Memory B cell (primary cell): ENCODE measurements around the gene ZFP36L1.

ENCODE experiments used
- ATAC-seq: fragments of 150-1000 bp; cut with Tn5 transposase; 2 replicates; pipeline ENCODE4 v1.10.0; 2021; ENCODE audit warnings: low read depth, mild to moderate bottlenecking, moderate library complexity
- DNase-seq, 2 donors: peaks; one replicate each; pipeline ENCODE4 v3.0.0; 2022; ENCODE audit warnings: low spot score in 2 of 2
- H3K27ac Mint-ChIP-seq: one replicate; pipeline ENCODE4 v1.8.0; 2022; ENCODE audit warnings: mild to moderate bottlenecking, moderate library complexity, mixed read lengths
- H3K27me3 Mint-ChIP-seq: one replicate; pipeline ENCODE4 v1.8.0; 2022; ENCODE audit warnings: mixed read lengths
- H3K36me3 Mint-ChIP-seq: one replicate; pipeline ENCODE4 v1.8.0; 2022; ENCODE audit warnings: mild to moderate bottlenecking, mixed read lengths
- H3K4me1 Mint-ChIP-seq: one replicate; pipeline ENCODE4 v1.8.0; 2022; ENCODE audit warnings: mixed read lengths
- H3K4me3 Mint-ChIP-seq: one replicate; pipeline ENCODE4 v1.8.0; 2022; ENCODE audit warnings: mild to moderate bottlenecking, moderate library complexity, mixed read lengths
- H3K9me3 Mint-ChIP-seq: one replicate; pipeline ENCODE4 v1.8.0; 2022; ENCODE audit warnings: mixed read lengths

ZFP36L1 gene

DNA sequence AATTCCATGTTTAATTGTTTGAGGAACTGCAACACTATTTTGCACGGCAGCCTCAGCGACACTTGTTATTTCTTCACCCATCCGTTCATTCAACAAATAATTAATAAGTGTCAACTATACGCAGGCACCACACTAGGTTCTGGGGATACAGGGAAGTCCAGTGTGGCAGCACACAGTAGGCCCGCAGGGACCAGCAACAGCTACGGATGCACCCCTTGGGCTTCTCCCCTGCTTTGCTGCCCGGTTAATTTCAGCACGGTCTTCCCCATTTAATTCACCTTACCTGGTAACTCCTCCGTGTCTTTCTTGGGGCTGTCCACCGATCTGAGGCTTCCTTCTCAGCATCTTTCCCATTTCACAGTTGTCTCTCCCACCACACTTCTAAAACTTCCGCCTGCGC is 48.3 kb downstream of the ZFP36L1 start:
- H3K9me3 Mint-ChIP-seq, result no peaks in the 10 kb centered on the region
- DNase-seq (no peak), ATAC-seq (no peak)
- peaks cover 23% of the 10 kb centered on the region for H3K4me1 Mint-ChIP-seq
- no peaks in the 10 kb centered on the region for H3K27me3 Mint-ChIP-seq
- no peak overlapping the region for H3K27ac Mint-ChIP-seq
- no peaks in the 10 kb centered on the region for H3K36me3 Mint-ChIP-seq
- H3K4me3 Mint-ChIP-seq, result no peak overlapping the region

- DNase-seq (peak; percentile 61 to 83), ATAC-seq (peak; percentile 90)
- no peak overlapping the region for H3K4me3 Mint-ChIP-seq
- no peaks in the 10 kb centered on the region for H3K27me3 Mint-ChIP-seq
- H3K4me1 Mint-ChIP-seq, result peaks cover 27% of the 10 kb centered on the region
- peak overlapping the region; percentile 90 for H3K27ac Mint-ChIP-seq
- no peaks in the 10 kb centered on the region for H3K36me3 Mint-ChIP-seq
- no peaks in the 10 kb centered on the region for H3K9me3 Mint-ChIP-seq
These were observed 50.9 kb downstream of the ZFP36L1 start for GRCh38 chr14:68741839-68742470.

- Mint-ChIP-seq H3K27ac (peak overlapping the region; percentile 90), H3K9me3 (no peaks in the 10 kb centered on the region), H3K4me3 (no peak overlapping the region), H3K4me1 (peaks cover 27% of the 10 kb centered on the region), H3K27me3 (no peaks in the 10 kb centered on the region), H3K36me3 (no peaks in the 10 kb centered on the region)
- DNase-seq, result no peak
- ATAC-seq, result no peak
These were observed 51.4 kb downstream of the ZFP36L1 start for GRCh38 chr14:68741477-68741791.

- peaks cover 31% of the 10 kb centered on the region for H3K4me1 Mint-ChIP-seq
- H3K36me3 Mint-ChIP-seq, result no peaks in the 10 kb centered on the region
- ATAC-seq (no peak), DNase-seq (no peak)
- no peaks in the 10 kb centered on the region for H3K27me3 Mint-ChIP-seq
- no peaks in the 10 kb centered on the region for H3K9me3 Mint-ChIP-seq
- no peak overlapping the region for H3K4me3 Mint-ChIP-seq
- peak overlapping the region; percentile 90 for H3K27ac Mint-ChIP-seq
These were observed 51.9 kb downstream of the ZFP36L1 start for GRCh38 chr14:68740788-68741476.

GRCh38 chr14:68739701-68740100 is 53.2 kb downstream of the ZFP36L1 start:
- ATAC-seq, result no peak
- Mint-ChIP-seq H3K4me3 (no peak overlapping the region), H3K36me3 (no peaks in the 10 kb centered on the region), H3K27ac (no peak overlapping the region), H3K4me1 (peaks cover 33% of the 10 kb centered on the region), H3K9me3 (no peaks in the 10 kb centered on the region), H3K27me3 (no peaks in the 10 kb centered on the region)
- no peak for DNase-seq

- peaks cover 39% of the 10 kb centered on the region for H3K4me1 Mint-ChIP-seq
- H3K36me3 Mint-ChIP-seq, result no peaks in the 10 kb centered on the region
- no peak for ATAC-seq
- no peaks in the 10 kb centered on the region for H3K9me3 Mint-ChIP-seq
- no peak overlapping the region for H3K4me3 Mint-ChIP-seq
- H3K27me3 Mint-ChIP-seq, result no peaks in the 10 kb centered on the region
- H3K27ac Mint-ChIP-seq, result peak overlapping the region; percentile 78
- DNase-seq, result no peak
These were observed 54.3 kb downstream of the ZFP36L1 start for GRCh38 chr14:68738559-68738958.
